NT2/D1 (cell line): Measurements from ENCODE around the gene SIAE.

ENCODE experiments used
- SUZ12 ChIP-seq: IDR thresholded peaks from 2 replicates; pipeline ENCODE4 v1.6.1; 2011; ENCODE audit not compliant: insufficient read length, insufficient read depth; ENCODE audit errors: extremely low read depth
- YY1 ChIP-seq: IDR thresholded peaks from 2 replicates; pipeline ENCODE4 v1.6.1; 2011; ENCODE audit not compliant: insufficient read length, insufficient read depth
- ZNF274 ChIP-seq: IDR thresholded peaks from 2 replicates; pipeline ENCODE4 v1.6.1; 2011; ENCODE audit warnings: mild to moderate bottlenecking, low read depth, low read length

DNA sequence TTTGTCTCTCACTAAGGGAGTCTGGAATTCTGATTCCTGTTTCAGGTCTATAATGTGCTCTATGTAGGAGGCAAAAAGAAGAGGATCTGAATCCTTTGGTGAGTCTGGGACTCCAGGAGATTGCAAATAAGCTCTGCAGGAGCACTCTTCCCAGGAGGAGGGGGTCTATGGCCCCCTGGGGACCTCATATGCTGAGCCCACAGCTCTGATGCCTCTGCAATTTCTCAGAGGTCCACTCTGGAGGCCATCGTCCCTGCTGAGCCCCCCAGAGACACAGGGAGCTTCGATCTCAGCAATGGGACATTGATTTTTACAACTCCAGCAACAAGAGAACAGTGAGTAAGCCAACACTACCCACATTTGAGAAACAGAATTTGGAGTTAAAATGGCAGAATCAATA, 46.0 kb upstream of the SIAE start:
- TF ChIP-seq SUZ12 = no peak
- TF ChIP-seq YY1 = no peak
- no peak for TF ChIP-seq ZNF274
